CD14-positive monocyte (primary cell): Measurements from ENCODE around the gene RPN1. TPM values are rescaled to one million over a fixed set of nuclear protein-coding genes. Genes with fewer than 3 reads are reported as not detected.
A peak's percentile ranks its signal among the peaks of the same experiment; 100 is the strongest.

ENCODE experiments used
- DNase-seq, 3 donors: peaks; one replicate each; pipeline ENCODE4 v3.0.0-alpha.2; 2011 to 2022
- H2AFZ ChIP-seq: 2 replicates; pipeline ENCODE4 v1.6.0; 2012; ENCODE audit warnings: mild to moderate bottlenecking, low read depth, low read length, inconsistent platforms; ENCODE audit not compliant: insufficient read depth, poor library complexity, severe bottlenecking
- H3K27ac ChIP-seq, 2 donors: 1 replicate in 1 of 2; 2 replicates in 1 of 2; pipeline ENCODE4 v1.5.1; 2012 to 2013; ENCODE audit warnings: low read length in 2 of 2, control low read depth in 1 of 2, inconsistent platforms in 1 of 2, low read depth in 1 of 2, mild to moderate bottlenecking in 1 of 2
- H3K27me3 ChIP-seq, 2 donors: one replicate each; pipeline versions ENCODE4 v1.6.0 to v1.6.1; 2011 to 2013; ENCODE audit warnings: low read length in 2 of 2; ENCODE audit not compliant: control insufficient read depth in 2 of 2, insufficient read depth in 2 of 2
- H3K36me3 ChIP-seq, 2 donors: replicated peaks in 1 of 2; 1 replicate in 1 of 2; 2 replicates in 1 of 2; pipeline versions ENCODE4 v1.5.1 to v1.6.1; 2012 to 2013; ENCODE audit warnings: low read length in 2 of 2, control low read depth in 1 of 2, inconsistent platforms in 1 of 2, mild to moderate bottlenecking in 1 of 2; ENCODE audit not compliant: insufficient read depth in 2 of 2, control insufficient read depth in 1 of 2
- H3K4me1 ChIP-seq, 2 donors: 1 replicate in 1 of 2; 2 replicates in 1 of 2; pipeline versions ENCODE4 v1.5.1 to v1.6.1; 2012 to 2013; ENCODE audit warnings: low read length in 2 of 2, control low read depth in 1 of 2, inconsistent platforms in 1 of 2, mild to moderate bottlenecking in 1 of 2, moderate library complexity in 1 of 2; ENCODE audit not compliant: insufficient read depth in 2 of 2, control insufficient read depth in 1 of 2
- H3K4me2 ChIP-seq: replicated peaks from 2 replicates; pipeline ENCODE3; 2012; ENCODE audit warnings: low read length, moderate library complexity, mild to moderate bottlenecking; ENCODE audit not compliant: poor library complexity, severe bottlenecking; ENCODE audit errors: extremely low read depth
- H3K4me3 ChIP-seq, 3 experiments: fragments of 200-600 bp in 1 of 3; sonication (generic) in 1 of 3; replicated peaks in 1 of 3; 1 replicate in 2 of 3; 2 replicates in 1 of 3; pipeline ENCODE4 v1.5.1; 2011 to 2013; ENCODE audit warnings: low read length in 3 of 3, mild to moderate bottlenecking in 3 of 3, control low read depth in 2 of 3, low read depth in 2 of 3, inconsistent platforms in 1 of 3, moderate library complexity in 1 of 3
- H3K79me2 ChIP-seq: 2 replicates; pipeline ENCODE4 v1.6.0; 2012; ENCODE audit warnings: mild to moderate bottlenecking, control low read depth, inconsistent platforms, low read length, moderate library complexity; ENCODE audit not compliant: insufficient read depth
- H3K9ac ChIP-seq: 2 replicates; pipeline ENCODE4 v1.6.0; 2017; ENCODE audit warnings: low read length, mild to moderate bottlenecking; ENCODE audit not compliant: insufficient read depth, poor library complexity, severe bottlenecking
- H3K9me3 ChIP-seq, 2 donors: replicated peaks in 1 of 2; 1 replicate in 1 of 2; 2 replicates in 1 of 2; pipeline versions ENCODE4 v1.5.1 to v1.6.1; 2012 to 2013; ENCODE audit warnings: low read length in 2 of 2, control low read depth in 1 of 2; ENCODE audit not compliant: control insufficient read depth in 1 of 2, insufficient read depth in 1 of 2
- H4K20me1 ChIP-seq: 2 replicates; pipeline ENCODE4 v1.6.0; 2012; ENCODE audit warnings: mild to moderate bottlenecking, low read length, control low read depth, moderate library complexity; ENCODE audit not compliant: insufficient read depth
- H3K27ac Mint-ChIP-seq, 7 donors: one replicate each; pipeline ENCODE4 v1.8.0; 2020; ENCODE audit warnings: mild to moderate bottlenecking in 7 of 7, mixed read lengths in 7 of 7, moderate library complexity in 6 of 7, inconsistent platforms in 2 of 7
- H3K27me3 Mint-ChIP-seq, 3 donors: one replicate each; pipeline ENCODE4 v1.8.0; 2021 to 2022; ENCODE audit warnings: low read depth in 3 of 3, mild to moderate bottlenecking in 3 of 3, mixed read lengths in 3 of 3, moderate library complexity in 3 of 3, inconsistent platforms in 1 of 3
- H3K36me3 Mint-ChIP-seq, 2 donors: one replicate each; pipeline ENCODE4 v1.8.0; 2020; ENCODE audit warnings: mixed read lengths in 2 of 2, inconsistent platforms in 1 of 2, mild to moderate bottlenecking in 1 of 2
- H3K4me1 Mint-ChIP-seq: one replicate; pipeline ENCODE4 v1.8.0; 2020; ENCODE audit warnings: mild to moderate bottlenecking, mixed read lengths
- H3K4me3 Mint-ChIP-seq, 2 donors: one replicate each; pipeline ENCODE4 v1.8.0; 2020; ENCODE audit warnings: mild to moderate bottlenecking in 2 of 2, mixed read lengths in 2 of 2, moderate library complexity in 1 of 2
- H3K9me3 Mint-ChIP-seq, 7 donors: one replicate each; pipeline ENCODE4 v1.8.0; 2020 to 2022; ENCODE audit warnings: mixed read lengths in 7 of 7, mild to moderate bottlenecking in 6 of 7, moderate library complexity in 6 of 7, inconsistent platforms in 2 of 7
- WGBS: methylation state at CpG from one replicate; pipeline ENCODE4 v1.1.5; 2013; ENCODE audit warnings: missing lambda C conversion rate; ENCODE audit not compliant: insufficient coverage; 5-methylcytosine and 5-hydroxymethylcytosine counted together
- intact Hi-C, 2 donors: fragments of 100-400 bp; cut with micrococcal nuclease; formaldehyde crosslinking; loops; one replicate each; pipeline versions ENCODE4 v1.15.0 to v1.15.1; 2023
- polyA plus RNA-seq, 3 donors: library from polyadenylated mRNA; depleted of rRNA in 1 of 3; unstranded in 2 of 3; stranded (reverse) in 1 of 3; fragments of 300-500 nt in 2 of 3; fragments of >200 nt in 1 of 3; fragmentation: Illumina TruSeq in 2 of 3; gene quantifications; 1 replicate in 2 of 3; 2 replicates in 1 of 3; pipeline ENCODE4 v1.2.3, GENCODE V29; 2012 to 2021
- TF ChIP-seq, protein P1 (sequence below): fragments of 200-600 bp; IDR thresholded peaks from one replicate; pipeline ENCODE4 v1.8.0; 2022; ENCODE audit warnings: antibody characterized with exemption, mild to moderate bottlenecking

The RPN1 gene
- polyA plus RNA-seq, 3 donors, result 112 to 375 (median 354) TPM

DNA sequence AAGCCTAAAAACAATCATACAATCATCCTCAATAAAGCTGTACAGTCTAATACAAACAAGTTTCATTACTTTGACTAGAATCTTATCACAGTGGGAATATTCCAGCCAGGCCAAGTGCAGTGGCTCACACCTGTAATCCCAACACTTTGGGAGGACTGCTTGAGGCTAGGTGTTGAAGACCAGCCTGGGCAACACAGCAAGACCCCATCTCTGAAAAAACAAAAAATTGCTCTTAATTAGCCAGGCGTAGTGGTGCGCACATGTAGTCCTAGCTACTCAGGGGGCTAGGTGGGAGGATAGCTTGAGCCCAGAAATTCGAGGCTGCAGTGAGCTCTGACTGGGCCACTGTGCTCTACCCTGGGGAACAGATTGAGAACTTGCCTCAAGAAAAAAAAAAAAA, 3.3 kb downstream of the RPN1 start:
- Histone ChIP-seq H4K20me1 (peaks cover 75% of the 10 kb centered on the region), H3K9me3 (no peaks in the 10 kb centered on the region), H2AFZ (no peak overlapping the region), H3K9ac (no peak overlapping the region), H3K27ac (peak overlapping the region in 1 of 2 donors; percentile 1), H3K4me2 (no peak overlapping the region), H3K4me1 (peaks cover 13 to 22% of the 10 kb centered on the region in 2 donors), H3K4me3 (no peak overlapping the region), H3K36me3 (peaks cover 20 to 35% of the 10 kb centered on the region in 2 donors), H3K27me3 (no peaks in the 10 kb centered on the region), H3K79me2 (peaks cover 84% of the 10 kb centered on the region)
- DNase-seq, result no peak
- Mint-ChIP-seq H3K27me3 (peaks cover 0 to 2% (median 0%) of the 10 kb centered on the region in 3 donors), H3K4me1 (peaks cover 32% of the 10 kb centered on the region), H3K4me3 (no peak overlapping the region), H3K27ac (peak overlapping the region in 5 of 7 donors; percentile 42 to 70 (median 58)), H3K9me3 (no peaks in the 10 kb centered on the region), H3K36me3 (peaks cover 25 to 37% of the 10 kb centered on the region in 2 donors)
- TF ChIP-seq, protein P1, sequence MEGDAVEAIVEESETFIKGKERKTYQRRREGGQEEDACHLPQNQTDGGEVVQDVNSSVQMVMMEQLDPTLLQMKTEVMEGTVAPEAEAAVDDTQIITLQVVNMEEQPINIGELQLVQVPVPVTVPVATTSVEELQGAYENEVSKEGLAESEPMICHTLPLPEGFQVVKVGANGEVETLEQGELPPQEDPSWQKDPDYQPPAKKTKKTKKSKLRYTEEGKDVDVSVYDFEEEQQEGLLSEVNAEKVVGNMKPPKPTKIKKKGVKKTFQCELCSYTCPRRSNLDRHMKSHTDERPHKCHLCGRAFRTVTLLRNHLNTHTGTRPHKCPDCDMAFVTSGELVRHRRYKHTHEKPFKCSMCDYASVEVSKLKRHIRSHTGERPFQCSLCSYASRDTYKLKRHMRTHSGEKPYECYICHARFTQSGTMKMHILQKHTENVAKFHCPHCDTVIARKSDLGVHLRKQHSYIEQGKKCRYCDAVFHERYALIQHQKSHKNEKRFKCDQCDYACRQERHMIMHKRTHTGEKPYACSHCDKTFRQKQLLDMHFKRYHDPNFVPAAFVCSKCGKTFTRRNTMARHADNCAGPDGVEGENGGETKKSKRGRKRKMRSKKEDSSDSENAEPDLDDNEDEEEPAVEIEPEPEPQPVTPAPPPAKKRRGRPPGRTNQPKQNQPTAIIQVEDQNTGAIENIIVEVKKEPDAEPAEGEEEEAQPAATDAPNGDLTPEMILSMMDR, result no peak
- intact Hi-C loops, result no loop called here
- no CpG with 5 or more reads among the region's 3 CpGs for WGBS

DNA sequence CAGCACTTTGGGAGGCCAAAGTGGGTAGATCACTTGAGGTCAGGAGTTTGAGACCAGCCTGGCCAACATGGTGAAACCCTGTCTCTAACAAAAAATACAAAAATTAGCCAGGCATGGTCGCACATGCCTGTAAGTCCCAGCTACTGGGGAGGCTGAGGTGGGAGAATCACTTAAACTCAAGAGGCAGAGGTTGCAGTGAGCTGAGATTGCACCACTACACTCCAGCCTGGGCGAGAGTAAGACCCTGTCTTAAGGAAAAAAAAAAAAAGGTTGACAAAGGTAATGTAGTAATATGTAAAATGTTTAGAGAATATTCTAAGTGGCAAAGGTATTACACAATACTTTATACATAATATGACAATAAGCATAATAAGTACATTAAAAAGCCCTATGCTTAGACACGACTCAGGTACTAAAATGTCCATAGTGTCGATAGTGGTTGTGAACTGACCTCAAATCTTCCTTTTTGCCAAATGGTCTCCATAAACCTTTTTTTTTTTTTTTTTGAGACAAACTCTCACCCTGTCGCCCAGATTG, 16.5 kb downstream of the RPN1 start:
- Mint-ChIP-seq H3K4me1 (no peaks in the 10 kb centered on the region), H3K27me3 (no peaks in the 10 kb centered on the region), H3K27ac (peak overlapping the region in 3 of 7 donors; percentile 26 to 72 (median 40)), H3K9me3 (no peaks in the 10 kb centered on the region), H3K4me3 (no peak overlapping the region), H3K36me3 (peaks cover 50 to 81% of the 10 kb centered on the region in 2 donors)
- H3K4me3 ChIP-seq, result no peak overlapping the region
- intact Hi-C loops, result no loop called here
- no peaks in the 10 kb centered on the region for H3K4me1 ChIP-seq
- no peak for DNase-seq
- no peak overlapping the region for H3K9ac ChIP-seq
- H3K27ac ChIP-seq, result no peak overlapping the region
- H2AFZ ChIP-seq, result no peak overlapping the region
- H4K20me1 ChIP-seq, result peaks cover 81% of the 10 kb centered on the region
- H3K4me2 ChIP-seq, result no peak overlapping the region
- WGBS, result 70% methylated on average over 2 of the region's 5 CpGs
- no peaks in the 10 kb centered on the region for H3K27me3 ChIP-seq
- no peaks in the 10 kb centered on the region for H3K9me3 ChIP-seq
- H3K79me2 ChIP-seq, result peaks cover 87% of the 10 kb centered on the region
- peaks cover 48 to 86% of the 10 kb centered on the region in 2 donors for H3K36me3 ChIP-seq
- TF ChIP-seq, protein P1, result no peak
